Heart left ventricle (tissue), 16 donors: ENCODE measurements around the gene MYMX. TPM values are rescaled to one million over a fixed set of nuclear protein-coding genes. Genes with fewer than 3 reads are reported as not detected.

ENCODE experiments used
- ATAC-seq, 4 donors: fragments of 200-7000 bp; cut with Tn5 transposase; one replicate each; pipeline ENCODE4 v1.9.1; 2020 to 2022; ENCODE audit warnings: moderate library complexity in 4 of 4, mild to moderate bottlenecking in 3 of 4, moderate number of reproducible peaks in 1 of 4
- DNase-seq, 5 donors: peaks; one replicate each; pipeline ENCODE4 v3.0.0-alpha.2; 2020
- H3K27ac ChIP-seq, 12 donors: fragments of 200-600 bp; sonication (generic) in 4 of 12; one replicate each; pipeline versions ENCODE4 v1.5.0 to v1.8.0; 2016 to 2022; ENCODE audit warnings: mild to moderate bottlenecking in 2 of 12
- H3K27me3 ChIP-seq, 9 donors: fragments of 200-600 bp; sonication (generic) in 2 of 9; one replicate each; pipeline versions ENCODE4 v1.5.1 to v1.8.0; 2016 to 2022; ENCODE audit warnings: mild to moderate bottlenecking in 3 of 9
- H3K36me3 ChIP-seq, 9 donors: fragments of 200-600 bp; sonication (generic) in 2 of 9; one replicate each; pipeline versions ENCODE4 v1.5.0 to v1.8.0; 2018 to 2022; ENCODE audit warnings: mild to moderate bottlenecking in 2 of 9
- H3K4me1 ChIP-seq, 12 donors: fragments of 200-600 bp; sonication (generic) in 4 of 12; one replicate each; pipeline versions ENCODE4 v1.5.0 to v1.8.0; 2016 to 2022; ENCODE audit warnings: mild to moderate bottlenecking in 3 of 12
- H3K4me3 ChIP-seq, 12 donors: fragments of 200-600 bp; sonication (generic) in 4 of 12; one replicate each; pipeline versions ENCODE4 v1.5.0 to v1.8.0; 2017 to 2022; ENCODE audit warnings: mild to moderate bottlenecking in 9 of 12, moderate library complexity in 4 of 12
- H3K9me3 ChIP-seq, 12 donors: fragments of 200-600 bp; sonication (generic) in 4 of 12; one replicate each; pipeline versions ENCODE4 v1.5.0 to v1.8.0; 2016 to 2022; ENCODE audit warnings: mild to moderate bottlenecking in 1 of 12
- CTCF ChIP-seq, 12 donors: fragments of 200-600 bp; sonication (generic) in 4 of 12; IDR thresholded peaks; one replicate each; pipeline versions ENCODE4 v1.5.0 to v1.8.0; 2018 to 2022; ENCODE audit warnings: antibody characterized with exemption in 12 of 12, mild to moderate bottlenecking in 5 of 12
- POLR2A ChIP-seq, 2 donors: fragments of 450-650 bp; IDR thresholded peaks; one replicate each; pipeline ENCODE4 v1.6.1; 2017; ENCODE audit warnings: antibody characterized with exemption in 2 of 2, mild to moderate bottlenecking in 2 of 2, moderate library complexity in 2 of 2
- WGBS, 4 donors: extraction: QIAGEN DNeasy Blood & Tissue Kit in 2 of 4; methylation state at CpG; one replicate each; pipeline versions ENCODE4 v1.1.5 to v1.1.7; 2013 to 2018; 5-methylcytosine and 5-hydroxymethylcytosine counted together
- intact Hi-C, 10 donors: fragments of 100-400 bp; cut with DNase I; formaldehyde crosslinking; loops; one replicate each; pipeline versions ENCODE4 v1.11.1 to v1.14.2; 2022
- microRNA counts, 2 donors: library from miRNA; unstranded; fragments of <30 nt; microRNA quantifications; one replicate each; lab custom pipeline; 2016
- polyA plus RNA-seq, 2 donors: library from polyadenylated mRNA; stranded (reverse); fragments of 200-250 nt; gene quantifications; one replicate each; pipeline ENCODE4 v1.2.3, GENCODE V29; 2013
- total RNA-seq, 9 donors: library from RNA; depleted of rRNA in 2 of 9; stranded (reverse); fragments of >200 nt in 2 of 9; fragmentation: NEBNext Ultra II Directional in 3 of 9; extraction: Animal tissue kit (Norgen Biotek cat#: 25700) in 3 of 9; gene quantifications; one replicate each; pipeline versions ENCODE4 v1.1.0 to v1.2.4, GENCODE V29; 2016 to 2023
- donor health status: ischemic (EF 13 %, LVEDD 7.1; RV severe dilation, severe dysfunction).
- donor health status: healthy with polysubstance abuse.
- donor health status: DM: no; HTN: yes; CAD: no.
- donor health status: DM: no; HTN: no; CAD: no.
- donor health status: ischemic (EF 25% LVEDD 6.9; RV normal size, moderate dysfunction).
- donor health status: ischemic (EF 25% LVEDD 5.7; RV mildly dilated, moderate dysfunction).
- donor health status: healthy.
- donor health status: DM: yes; HTN: yes; CAD: no.
- donor health status: ischemic (EF 35%, LVEDD 5.7; RV mildly dilated, moderate dysfunction).
- donor health status: nonischemic (EF 11% LVEDD 7.7; RV severe dilation, severe dysfunction).
- donor health status: DM: yes; HTN: yes; CAD: no.
- donor health status: PGD.
- donor health status: ischemic (EF 29% LVEDD 5.4; RV normal size, mild dysfunction).
- donor health status: nonischemic (EF 23%, LVEDD 6.1; RV moderate dilation, normal function).

The MYMX gene
- total and polyA plus RNA-seq, 11 donors = 0.31 to 0.96 (median 0.60) TPM; not detected in 4

GRCh38 chr6:44265722-44266233 lies 49.1 kb downstream of the MYMX start:
- H3K36me3 ChIP-seq = peaks cover 0 to 16% (median 0%) of the 10 kb centered on the region in 9 donors
- 65 to 69% (median 68%) methylated on average over 17 of the region's 17 CpGs for WGBS, 4 donors
- peaks cover 0 to 45% (median 26%) of the 10 kb centered on the region in 12 donors for H3K4me1 ChIP-seq
- TF ChIP-seq POLR2A (IDR thresholded peaks at IDR 0.05) = no peak
- TF ChIP-seq CTCF (IDR thresholded peaks at IDR 0.05) = no peak
- intact Hi-C loops = loop anchor here in 7 of 10 donors (5.0 to 10.0 kb wide), 5 partner anchors 37 to 189 kb away; partner anchors contain the start of gene AARS2 (in 1 of the 7)
- ATAC-seq (no peak), DNase-seq (no peak)
- peak overlapping the region in 11 of 12 donors; percentile 60 to 96 (median 81) for H3K4me3 ChIP-seq
- peak overlapping the region in 10 of 12 donors; percentile 61 to 93 (median 80) for H3K27ac ChIP-seq
- H3K27me3 ChIP-seq = peaks cover 0 to 20% (median 12%) of the 10 kb centered on the region in 9 donors
- no peaks in the 10 kb centered on the region for H3K9me3 ChIP-seq

- Histone ChIP-seq H3K27ac (peak overlapping the region in 1 of 12 donors; percentile 93), H3K4me3 (no peak overlapping the region), H3K27me3 (peaks cover 0 to 25% (median 15%) of the 10 kb centered on the region in 9 donors), H3K36me3 (peaks cover 0 to 10% (median 0%) of the 10 kb centered on the region in 9 donors), H3K9me3 (no peaks in the 10 kb centered on the region), H3K4me1 (peaks cover 0 to 44% (median 26%) of the 10 kb centered on the region in 12 donors)
- 72 to 87% (median 75%) methylated on average over 3 of the region's 3 CpGs for WGBS, 4 donors
- TF ChIP-seq CTCF (IDR thresholded peaks at IDR 0.05) (no peak), POLR2A (IDR thresholded peaks at IDR 0.05) (no peak)
- ATAC-seq (no peak), DNase-seq (no peak)
- intact Hi-C loops = loop anchor here in 7 of 10 donors (5.0 to 10.0 kb wide), 5 partner anchors 36 to 188 kb away; partner anchors contain the start of gene AARS2 (in 1 of the 7)
Observed at GRCh38 chr6:44266347-44266746, 49.6 kb downstream of the MYMX start.

GRCh38 chr6:44267252-44267651 lies 50.5 kb downstream of the MYMX start:
- no peak for TF ChIP-seq CTCF (IDR thresholded peaks at IDR 0.05)
- TF ChIP-seq POLR2A (IDR thresholded peaks at IDR 0.05) = no peak
- peaks cover 0 to 44% (median 25%) of the 10 kb centered on the region in 12 donors for H3K4me1 ChIP-seq

More at GRCh38 chr6:44267252-44267651, 50.5 kb downstream of the MYMX start:
- H3K27me3 ChIP-seq = peaks cover 4 to 34% (median 22%) of the 10 kb centered on the region in 9 donors
- DNase-seq (no peak), ATAC-seq (no peak)
- intact Hi-C loops = loop anchor here in 7 of 10 donors (5.0 to 10.0 kb wide), 5 partner anchors 35 to 188 kb away; partner anchors contain the start of gene AARS2 (in 1 of the 7)
- H3K27ac ChIP-seq = no peak overlapping the region
- H3K36me3 ChIP-seq = peaks cover 0 to 1% (median 0%) of the 10 kb centered on the region in 9 donors
- no peaks in the 10 kb centered on the region for H3K9me3 ChIP-seq
- WGBS, 4 donors = 68 to 72% (median 69%) methylated on average over 10 of the region's 10 CpGs
- H3K4me3 ChIP-seq = no peak overlapping the region

MicroRNAs within 50 kb of the gene (microRNA counts, 767-probe panel; counts per million panel counts)
- microRNA hsa-miR-4647 (lab: Ali Mortazavi, UCI) = 71.6 to 309 counts per million in 2 donors

Other genes with a start within 250 kb of the MYMX start
- gene MRPL14, start 89.5 kb upstream of the MYMX start, total RNA-seq = 10 to 100 TPM; 35.3 to 60.2 (median 44.1) TPM
- gene MRPL14, start 89.5 kb upstream of the MYMX start, polyA plus RNA-seq = 10 to 100 TPM; 40.5 to 72.9 TPM
- gene TMEM63B, start 89.4 kb upstream of the MYMX start, total RNA-seq = 10 to 100 TPM; 36.2 to 52.9 (median 43.0) TPM
- 10 to 100 TPM; 26.2 to 37.0 TPM for gene TMEM63B, start 89.4 kb upstream of the MYMX start, polyA plus RNA-seq
- 1 to 10 TPM in 2 of 9 donors, under 1 TPM in 4, not detected in 3; 0.23 to 1.8 (median 0.44) TPM for gene CAPN11, start 58.1 kb upstream of the MYMX start, total RNA-seq
- gene CAPN11, start 58.1 kb upstream of the MYMX start, polyA plus RNA-seq = under 1 TPM; 0.08 to 0.35 TPM
- 100 to 1,000 TPM in 8 of 9 donors, 10 to 100 TPM in 1; 94.9 to 319 (median 136) TPM for gene SLC29A1, start 6.7 kb downstream of the MYMX start, total RNA-seq
- gene SLC29A1, start 6.7 kb downstream of the MYMX start, polyA plus RNA-seq = 10 to 100 TPM; 48.0 to 77.5 TPM
- 1,000 to 10,000 TPM in 2 of 9 donors, 100 to 1,000 TPM in 7; 725 to 1,040 (median 857) TPM for gene HSP90AB1, start 30.2 kb downstream of the MYMX start, total RNA-seq
- 100 to 1,000 TPM; 375 to 959 TPM for gene HSP90AB1, start 30.2 kb downstream of the MYMX start, polyA plus RNA-seq
- gene SLC35B2, start 40.6 kb downstream of the MYMX start, total RNA-seq = 10 to 100 TPM; 18.1 to 35.6 (median 26.4) TPM
- 10 to 100 TPM; 10.2 to 36.7 TPM for gene SLC35B2, start 40.6 kb downstream of the MYMX start, polyA plus RNA-seq
- gene NFKBIE, start 48.6 kb downstream of the MYMX start, total RNA-seq = 10 to 100 TPM in 1 of 9 donors, 1 to 10 TPM in 8; 2.5 to 13.1 (median 3.8) TPM
- gene NFKBIE, start 48.6 kb downstream of the MYMX start, polyA plus RNA-seq = 1 to 10 TPM; 4.0 to 5.8 TPM
- gene TMEM151B, start 53.5 kb downstream of the MYMX start, total RNA-seq = 1 to 10 TPM in 1 of 9 donors, under 1 TPM in 4, not detected in 4; 0.21 to 5.3 (median 0.45) TPM
- 1 to 10 TPM in 1 of 2 donors, under 1 TPM in 1; 0.37 to 1.4 TPM for gene TMEM151B, start 53.5 kb downstream of the MYMX start, polyA plus RNA-seq
- 1 to 10 TPM; 5.0 to 9.8 (median 7.6) TPM for gene AARS2, start 96.4 kb downstream of the MYMX start, total RNA-seq
- gene AARS2, start 96.4 kb downstream of the MYMX start, polyA plus RNA-seq = 1 to 10 TPM; 4.1 to 7.6 TPM
- not detected for gene SPATS1, start 125.7 kb downstream of the MYMX start, total RNA-seq
- not detected for gene SPATS1, start 125.7 kb downstream of the MYMX start, polyA plus RNA-seq
- gene CDC5L, start 170.8 kb downstream of the MYMX start, total RNA-seq = 10 to 100 TPM; 17.3 to 24.8 (median 18.8) TPM
- gene CDC5L, start 170.8 kb downstream of the MYMX start, polyA plus RNA-seq = 10 to 100 TPM in 1 of 2 donors, 1 to 10 TPM in 1; 5.8 to 15.6 TPM